ENCODE measurements around the gene GALNTL6.

GALNTL6 gene

GRCh38 chr4:172601195-172601594 is 788.0 kb downstream of the GALNTL6 start:
- H3K27me3 Mint-ChIP-seq = no peaks in the 10 kb centered on the region
- H3K4me3 Mint-ChIP-seq = no peak overlapping the region
- intact Hi-C loops (cut with micrococcal nuclease) = no loop called here
- H3K36me3 Mint-ChIP-seq (ENCODE audit: low read depth) = no peaks in the 10 kb centered on the region
- H3K4me1 Mint-ChIP-seq (ENCODE audit: low read depth) = no peaks in the 10 kb centered on the region
- no peaks in the 10 kb centered on the region for H3K9me3 Mint-ChIP-seq
- H3K27ac Mint-ChIP-seq = no peak overlapping the region

GRCh38 chr4:172619218-172619617 is 806.0 kb downstream of the GALNTL6 start:
- no peak overlapping the region for H3K27ac Mint-ChIP-seq
- intact Hi-C loops (cut with micrococcal nuclease) = no loop called here
- no peaks in the 10 kb centered on the region for H3K27me3 Mint-ChIP-seq
- no peaks in the 10 kb centered on the region for H3K36me3 Mint-ChIP-seq (ENCODE audit: low read depth)
- no peak overlapping the region for H3K4me3 Mint-ChIP-seq
- no peaks in the 10 kb centered on the region for H3K4me1 Mint-ChIP-seq (ENCODE audit: low read depth)
- H3K9me3 Mint-ChIP-seq = no peaks in the 10 kb centered on the region

- no peaks in the 10 kb centered on the region for H3K9me3 Mint-ChIP-seq
- no peaks in the 10 kb centered on the region for H3K36me3 Mint-ChIP-seq (ENCODE audit: low read depth)
- H3K4me1 Mint-ChIP-seq (ENCODE audit: low read depth) = no peaks in the 10 kb centered on the region
- no peaks in the 10 kb centered on the region for H3K27me3 Mint-ChIP-seq
- intact Hi-C loops (cut with micrococcal nuclease) = no loop called here
- H3K4me3 Mint-ChIP-seq = no peak overlapping the region
- H3K27ac Mint-ChIP-seq = no peak overlapping the region
Measured at GRCh38 chr4:172619798-172620197, 806.6 kb downstream of the GALNTL6 start.

- Mint-ChIP-seq H3K4me3 (no peak overlapping the region), H3K36me3 (ENCODE audit: low read depth) (no peaks in the 10 kb centered on the region), H3K4me1 (ENCODE audit: low read depth) (no peaks in the 10 kb centered on the region), H3K27me3 (no peaks in the 10 kb centered on the region), H3K9me3 (peaks cover 8% of the 10 kb centered on the region), H3K27ac (no peak overlapping the region)
- intact Hi-C loops (cut with micrococcal nuclease) = no loop called here
Measured at GRCh38 chr4:172628263-172628662, 815.1 kb downstream of the GALNTL6 start.

- intact Hi-C loops (cut with micrococcal nuclease) = no loop called here
- Mint-ChIP-seq H3K27me3 (no peaks in the 10 kb centered on the region), H3K36me3 (ENCODE audit: low read depth) (no peaks in the 10 kb centered on the region), H3K9me3 (peaks cover 8% of the 10 kb centered on the region), H3K27ac (no peak overlapping the region), H3K4me3 (no peak overlapping the region), H3K4me1 (ENCODE audit: low read depth) (no peaks in the 10 kb centered on the region)
Measured at GRCh38 chr4:172630280-172630679, 817.1 kb downstream of the GALNTL6 start.

GRCh38 chr4:172631832-172632231 is 818.6 kb downstream of the GALNTL6 start:
- intact Hi-C loops (cut with micrococcal nuclease) = no loop called here
- Mint-ChIP-seq H3K27ac (no peak overlapping the region), H3K27me3 (no peaks in the 10 kb centered on the region), H3K9me3 (peaks cover 8% of the 10 kb centered on the region), H3K36me3 (ENCODE audit: low read depth) (no peaks in the 10 kb centered on the region), H3K4me1 (ENCODE audit: low read depth) (no peaks in the 10 kb centered on the region), H3K4me3 (no peak overlapping the region)

- H3K27me3 Mint-ChIP-seq = no peaks in the 10 kb centered on the region
- no peak overlapping the region for H3K4me3 Mint-ChIP-seq
- no peak overlapping the region for H3K27ac Mint-ChIP-seq
- H3K9me3 Mint-ChIP-seq = no peaks in the 10 kb centered on the region
- intact Hi-C loops (cut with micrococcal nuclease) = no loop called here
- no peaks in the 10 kb centered on the region for H3K4me1 Mint-ChIP-seq (ENCODE audit: low read depth)
- no peaks in the 10 kb centered on the region for H3K36me3 Mint-ChIP-seq (ENCODE audit: low read depth)
Measured at GRCh38 chr4:172648471-172648870, 835.3 kb downstream of the GALNTL6 start.

GRCh38 chr4:172649143-172649542 is 835.9 kb downstream of the GALNTL6 start:
- no peaks in the 10 kb centered on the region for H3K9me3 Mint-ChIP-seq
- intact Hi-C loops (cut with micrococcal nuclease) = no loop called here
- H3K4me1 Mint-ChIP-seq (ENCODE audit: low read depth) = no peaks in the 10 kb centered on the region
- H3K27me3 Mint-ChIP-seq = no peaks in the 10 kb centered on the region
- H3K27ac Mint-ChIP-seq = no peak overlapping the region
- no peaks in the 10 kb centered on the region for H3K36me3 Mint-ChIP-seq (ENCODE audit: low read depth)
- H3K4me3 Mint-ChIP-seq = no peak overlapping the region

GRCh38 chr4:172650758-172651530 is 837.7 kb downstream of the GALNTL6 start:
- no peak overlapping the region for H3K27ac Mint-ChIP-seq
- H3K4me1 Mint-ChIP-seq (ENCODE audit: low read depth) = no peaks in the 10 kb centered on the region
- no peaks in the 10 kb centered on the region for H3K9me3 Mint-ChIP-seq
- no peaks in the 10 kb centered on the region for H3K27me3 Mint-ChIP-seq
- no peak overlapping the region for H3K4me3 Mint-ChIP-seq
- intact Hi-C loops (cut with micrococcal nuclease) = no loop called here
- H3K36me3 Mint-ChIP-seq (ENCODE audit: low read depth) = no peaks in the 10 kb centered on the region

- Mint-ChIP-seq H3K4me3 (no peak overlapping the region), H3K27me3 (no peaks in the 10 kb centered on the region), H3K27ac (no peak overlapping the region), H3K36me3 (ENCODE audit: low read depth) (no peaks in the 10 kb centered on the region), H3K4me1 (ENCODE audit: low read depth) (no peaks in the 10 kb centered on the region), H3K9me3 (no peaks in the 10 kb centered on the region)
- intact Hi-C loops (cut with micrococcal nuclease) = no loop called here
Measured at GRCh38 chr4:172651961-172652360, 838.8 kb downstream of the GALNTL6 start.

- intact Hi-C loops (cut with micrococcal nuclease) = no loop called here
- Mint-ChIP-seq H3K27me3 (no peaks in the 10 kb centered on the region), H3K27ac (no peak overlapping the region), H3K4me1 (ENCODE audit: low read depth) (no peaks in the 10 kb centered on the region), H3K36me3 (ENCODE audit: low read depth) (no peaks in the 10 kb centered on the region), H3K4me3 (no peak overlapping the region), H3K9me3 (no peaks in the 10 kb centered on the region)
Measured at GRCh38 chr4:172652369-172652768, 839.2 kb downstream of the GALNTL6 start.

GRCh38 chr4:172653676-172654075 is 840.5 kb downstream of the GALNTL6 start:
- Mint-ChIP-seq H3K27me3 (no peaks in the 10 kb centered on the region), H3K4me3 (no peak overlapping the region), H3K27ac (no peak overlapping the region), H3K4me1 (ENCODE audit: low read depth) (no peaks in the 10 kb centered on the region), H3K36me3 (ENCODE audit: low read depth) (no peaks in the 10 kb centered on the region), H3K9me3 (no peaks in the 10 kb centered on the region)
- intact Hi-C loops (cut with micrococcal nuclease) = no loop called here

- no peaks in the 10 kb centered on the region for H3K9me3 Mint-ChIP-seq
- H3K27ac Mint-ChIP-seq = no peak overlapping the region
- H3K27me3 Mint-ChIP-seq = no peaks in the 10 kb centered on the region
- intact Hi-C loops (cut with micrococcal nuclease) = no loop called here
- H3K4me1 Mint-ChIP-seq (ENCODE audit: low read depth) = no peaks in the 10 kb centered on the region
- H3K36me3 Mint-ChIP-seq (ENCODE audit: low read depth) = no peaks in the 10 kb centered on the region
- no peak overlapping the region for H3K4me3 Mint-ChIP-seq
Measured at GRCh38 chr4:172654457-172654856, 841.3 kb downstream of the GALNTL6 start.

- Mint-ChIP-seq H3K27me3 (peaks cover 2% of the 10 kb centered on the region), H3K4me1 (ENCODE audit: low read depth) (no peaks in the 10 kb centered on the region), H3K4me3 (no peak overlapping the region), H3K27ac (no peak overlapping the region), H3K36me3 (ENCODE audit: low read depth) (no peaks in the 10 kb centered on the region), H3K9me3 (no peaks in the 10 kb centered on the region)
- intact Hi-C loops (cut with micrococcal nuclease) = no loop called here
Measured at GRCh38 chr4:172656055-172656454, 842.9 kb downstream of the GALNTL6 start.

- intact Hi-C loops (cut with micrococcal nuclease) = no loop called here
- no peaks in the 10 kb centered on the region for H3K4me1 Mint-ChIP-seq (ENCODE audit: low read depth)
- peaks cover 2% of the 10 kb centered on the region for H3K27me3 Mint-ChIP-seq
- H3K27ac Mint-ChIP-seq = no peak overlapping the region
- no peaks in the 10 kb centered on the region for H3K36me3 Mint-ChIP-seq (ENCODE audit: low read depth)
- H3K9me3 Mint-ChIP-seq = no peaks in the 10 kb centered on the region
- H3K4me3 Mint-ChIP-seq = no peak overlapping the region
Measured at GRCh38 chr4:172657081-172657480, 843.9 kb downstream of the GALNTL6 start.
